Activated CD8-positive, alpha-beta T cell treated with anti-CD3 and anti-CD28 coated beads for 36 hours (primary cell): Measurements from ENCODE around the gene NLK. TPM values are rescaled to one million over a fixed set of nuclear protein-coding genes. Genes with fewer than 3 reads are reported as not detected.

Source experiments
- ATAC-seq: fragments of 200-7000 bp; cut with Tn5 transposase; one replicate; pipeline ENCODE4 v1.10.0; 2021; ENCODE audit warnings: mild to moderate bottlenecking, moderate library complexity
- CTCF ChIA-PET: fragments of 350-600 bp; sonication (Branson Sonifier 250); formaldehyde crosslinking; loops from one replicate; lab custom pipeline; 2021; ENCODE audit warnings: antibody characterized with exemption; lab: Charles Lee
- POLR2A ChIA-PET: fragments of 350-600 bp; sonication (Branson Sonifier 250); formaldehyde crosslinking; loops from one replicate; lab custom pipeline; 2021; ENCODE audit warnings: antibody characterized with exemption; lab: Charles Lee
- DNase-seq: peaks from one replicate; pipeline ENCODE4 v3.0.0-alpha.2; 2020
- H3K27ac Mint-ChIP-seq: one replicate; pipeline ENCODE4 v1.8.0; 2021; ENCODE audit warnings: mild to moderate bottlenecking, mixed read lengths
- H3K27me3 Mint-ChIP-seq: one replicate; pipeline ENCODE4 v1.8.0; 2021; ENCODE audit warnings: mixed read lengths
- H3K36me3 Mint-ChIP-seq: one replicate; pipeline ENCODE4 v1.8.0; 2021; ENCODE audit warnings: low read depth, mixed read lengths
- H3K4me1 Mint-ChIP-seq: one replicate; pipeline ENCODE4 v1.8.0; 2021; ENCODE audit warnings: low read depth, mixed read lengths
- H3K4me3 Mint-ChIP-seq: one replicate; pipeline ENCODE4 v1.8.0; 2021; ENCODE audit warnings: mild to moderate bottlenecking, moderate library complexity, mixed read lengths
- H3K9me3 Mint-ChIP-seq: one replicate; pipeline ENCODE4 v1.8.0; 2021; ENCODE audit warnings: mixed read lengths
- CTCF ChIP-seq: fragments of 200-600 bp; IDR thresholded peaks from one replicate; pipeline ENCODE4 v1.8.0; 2022; ENCODE audit warnings: antibody characterized with exemption, mild to moderate bottlenecking
- intact Hi-C: fragments of 100-400 bp; cut with micrococcal nuclease; formaldehyde crosslinking; loops from one replicate; pipeline ENCODE4 v1.10.0; 2022
- total RNA-seq, 2 experiments: library from RNA; stranded (reverse); gene quantifications; one replicate each; pipeline ENCODE4 v1.2.3, GENCODE V29; 2021

NLK gene
- total RNA-seq, 2 experiments from 2014 or later: 7.3 to 7.8 TPM

- peak; percentile 55 for ATAC-seq
Observed at GRCh38 chr17:28133562-28133970, 91.1 kb downstream of the NLK start.

GRCh38 chr17:28136923-28137322 is 94.4 kb downstream of the NLK start:
- peaks cover 9% of the 10 kb centered on the region for H3K4me1 Mint-ChIP-seq
- H3K27me3 Mint-ChIP-seq: no peaks in the 10 kb centered on the region
- H3K4me3 Mint-ChIP-seq: no peak overlapping the region
- ChIA-PET CTCF (no interaction called here), POLR2A (no interaction called here)
- no peak overlapping the region for H3K27ac Mint-ChIP-seq
- TF ChIP-seq CTCF: no peak
- intact Hi-C loops: no loop called here
- H3K9me3 Mint-ChIP-seq: no peaks in the 10 kb centered on the region
- H3K36me3 Mint-ChIP-seq: peaks cover 15% of the 10 kb centered on the region
- no peak for DNase-seq
- ATAC-seq: no peak

More at GRCh38 chr17:28133562-28133970, 91.1 kb downstream of the NLK start:
- Mint-ChIP-seq H3K36me3 (peaks cover 15% of the 10 kb centered on the region), H3K9me3 (no peaks in the 10 kb centered on the region), H3K4me3 (no peak overlapping the region), H3K27me3 (no peaks in the 10 kb centered on the region), H3K4me1 (peaks cover 9% of the 10 kb centered on the region), H3K27ac (no peak overlapping the region)
- CTCF ChIA-PET: interaction anchor here (1.5 to 1.6 kb wide), 2 partner anchors 8 to 117 kb away, joined by 4 read pairs; no protein-coding TSS in a partner anchor
- no peak for TF ChIP-seq CTCF
- no peak for DNase-seq
- intact Hi-C loops: no loop called here
- POLR2A ChIA-PET: no interaction called here

- POLR2A ChIA-PET: no interaction called here
Observed at GRCh38 chr17:28139822-28140221, 97.3 kb downstream of the NLK start.

GRCh38 chr17:28141313-28141712 is 98.8 kb downstream of the NLK start:
- DNase-seq: no peak
- CTCF ChIA-PET: interaction anchor here (0.7 kb wide), 1 partner anchor 8 kb away, joined by 4 read pairs; no protein-coding TSS in a partner anchor
- Mint-ChIP-seq H3K27me3 (no peaks in the 10 kb centered on the region), H3K36me3 (no peaks in the 10 kb centered on the region), H3K4me1 (no peaks in the 10 kb centered on the region), H3K27ac (no peak overlapping the region), H3K4me3 (no peak overlapping the region), H3K9me3 (no peaks in the 10 kb centered on the region)
- ATAC-seq: no peak
- no peak for TF ChIP-seq CTCF
- intact Hi-C loops: no loop called here
- POLR2A ChIA-PET: no interaction called here

More at GRCh38 chr17:28139822-28140221, 97.3 kb downstream of the NLK start:
- no peaks in the 10 kb centered on the region for H3K4me1 Mint-ChIP-seq
- no peak overlapping the region for H3K4me3 Mint-ChIP-seq
- intact Hi-C loops: no loop called here
- DNase-seq (no peak), ATAC-seq (no peak)
- no peaks in the 10 kb centered on the region for H3K27me3 Mint-ChIP-seq
- H3K36me3 Mint-ChIP-seq: no peaks in the 10 kb centered on the region
- CTCF ChIA-PET: interaction anchor here (1.2 kb wide), 2 partner anchors 11 to 14 kb away, joined by 3 read pairs; no protein-coding TSS in a partner anchor
- no peak overlapping the region for H3K27ac Mint-ChIP-seq
- no peaks in the 10 kb centered on the region for H3K9me3 Mint-ChIP-seq
- TF ChIP-seq CTCF: no peak

GRCh38 chr17:28141773-28142172 is 99.3 kb downstream of the NLK start:
- CTCF ChIA-PET: interaction anchor here (0.7 kb wide), 1 partner anchor 9 kb away, joined by 4 read pairs; no protein-coding TSS in a partner anchor
- ATAC-seq: no peak
- DNase-seq: no peak
- no peaks in the 10 kb centered on the region for H3K4me1 Mint-ChIP-seq
- POLR2A ChIA-PET: no interaction called here
- H3K9me3 Mint-ChIP-seq: no peaks in the 10 kb centered on the region
- TF ChIP-seq CTCF: no peak
- H3K27me3 Mint-ChIP-seq: no peaks in the 10 kb centered on the region
- intact Hi-C loops: no loop called here
- no peaks in the 10 kb centered on the region for H3K36me3 Mint-ChIP-seq
- H3K27ac Mint-ChIP-seq: no peak overlapping the region
- H3K4me3 Mint-ChIP-seq: no peak overlapping the region
